NCI-H146 (cell line): Measurements from ENCODE around the gene EIF3D.

ENCODE experiments used
- DNase-seq: peaks from one replicate; lab custom pipeline; 2025; lab: John Stamatoyannopoulos, UW

Gene EIF3D

DNA sequence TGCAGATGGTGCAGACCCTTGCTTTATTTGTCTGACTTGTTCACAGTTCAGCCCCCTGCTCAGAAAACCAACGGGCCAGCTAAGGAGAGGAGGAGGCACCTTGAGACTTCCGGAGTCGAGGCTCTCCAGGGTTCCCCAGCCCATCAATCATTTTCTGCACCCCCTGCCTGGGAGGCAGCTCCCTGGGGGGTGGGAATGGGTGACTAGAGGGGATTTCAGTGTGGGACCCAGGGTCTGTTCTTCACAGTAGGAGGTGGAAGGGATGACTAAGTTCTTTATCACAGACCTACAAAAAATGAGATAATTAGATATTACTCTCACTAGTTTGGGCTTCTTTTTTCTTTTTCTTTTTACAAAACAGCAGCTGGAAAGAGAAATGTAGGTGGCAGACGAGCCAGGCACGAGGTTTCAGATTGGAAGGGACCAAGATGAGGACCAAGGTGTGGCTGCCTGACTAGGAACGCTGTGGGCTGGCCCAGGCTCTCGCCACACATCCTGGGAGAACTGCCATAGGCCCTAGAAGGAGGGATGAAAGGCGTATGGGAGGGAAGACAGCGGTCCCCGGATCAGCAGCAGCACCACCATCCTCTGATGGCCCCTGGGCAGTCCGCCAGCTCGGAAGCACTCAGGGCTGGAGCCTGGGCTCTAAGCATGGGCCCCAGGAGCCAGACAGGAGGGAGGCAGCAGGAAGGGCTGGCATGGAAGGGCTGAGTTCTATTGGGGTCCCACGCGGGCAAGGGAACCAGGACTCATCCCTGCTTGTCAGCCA is 61.7 kb downstream of the EIF3D start:
- no peak for DNase-seq

DNA sequence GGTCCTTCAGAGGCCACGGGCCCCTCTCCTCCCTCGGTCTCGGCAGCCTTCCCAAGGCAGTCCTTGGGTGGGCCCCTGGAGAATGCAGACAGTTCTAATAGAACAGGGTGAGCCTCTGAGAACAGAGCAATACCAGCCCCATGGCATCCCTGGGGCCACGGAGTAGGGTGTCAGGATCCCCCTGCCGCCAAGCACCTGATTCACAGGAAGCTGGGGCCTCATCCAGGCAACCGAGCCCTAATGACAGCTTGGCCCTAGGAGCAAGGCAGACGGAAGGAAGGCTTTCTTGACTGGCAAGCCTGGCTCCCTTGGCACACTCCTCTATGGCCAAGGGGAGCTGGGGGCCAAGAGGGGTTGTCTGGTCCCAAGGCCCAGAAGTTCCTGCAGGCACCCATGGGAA is 62.7 kb downstream of the EIF3D start:
- no peak for DNase-seq

- DNase-seq = no peak
These were observed 63.5 kb downstream of the EIF3D start for GRCh38 chr22:36465232-36466021.

GRCh38 chr22:36464715-36465231 is 64.2 kb downstream of the EIF3D start:
- no peak for DNase-seq

DNA sequence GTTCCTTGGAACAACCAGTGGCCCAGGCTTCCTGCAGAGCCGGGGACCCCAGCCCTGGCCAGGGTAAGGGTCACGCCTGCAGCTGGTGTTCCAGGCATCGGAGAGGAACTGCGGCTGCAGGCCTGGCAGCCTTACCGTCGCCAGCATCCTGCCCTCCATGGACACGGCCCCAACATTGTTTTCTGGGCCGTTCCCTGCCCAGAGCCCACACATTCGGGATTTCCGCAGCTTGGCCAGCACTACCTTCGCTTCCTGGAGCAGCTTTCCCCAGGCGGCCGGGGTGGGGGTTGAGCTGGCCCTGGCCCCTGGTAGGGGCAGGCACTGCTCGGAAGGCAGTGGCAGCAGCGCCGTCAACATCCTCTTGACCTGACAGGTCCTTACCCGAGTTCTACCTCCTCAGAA is 65.2 kb downstream of the EIF3D start:
- DNase-seq = no peak

- no peak for DNase-seq
These were observed 67.0 kb downstream of the EIF3D start for GRCh38 chr22:36461665-36462649.
